COLO668 (cell line): ENCODE data around the gene AQP12B.

ENCODE experiments used
- DNase-seq: peaks from one replicate; lab custom pipeline; 2025; ENCODE audit not compliant: unreplicated experiment; lab: John Stamatoyannopoulos, UW

Gene AQP12B

GRCh38 chr2:240717681-240718581 lies 35.2 kb upstream of the AQP12B start:
- DNase-seq, result no peak

DNA sequence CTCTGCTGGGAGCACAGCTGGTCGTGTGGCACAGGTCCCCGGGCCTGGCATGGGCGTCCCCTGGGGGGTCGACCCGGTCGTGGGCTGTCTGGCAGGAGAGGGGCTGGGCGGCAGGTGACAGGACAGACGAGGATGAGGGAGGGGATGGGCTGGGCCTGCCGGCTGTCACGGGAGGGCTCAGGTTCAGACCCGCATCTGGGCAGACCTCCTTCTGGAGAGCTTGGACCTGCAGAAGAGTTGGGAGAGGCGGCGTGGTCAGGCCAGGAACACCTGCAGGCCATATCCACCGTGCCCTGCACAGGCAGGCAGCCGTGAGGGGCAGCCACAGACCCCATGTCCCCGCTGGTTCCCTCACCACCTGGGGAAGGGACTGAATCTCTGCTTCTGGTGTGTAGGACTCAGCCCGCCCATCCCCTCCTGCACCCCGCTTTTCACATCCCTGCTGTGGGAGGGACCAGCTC lies 34.5 kb upstream of the AQP12B start:
- DNase-seq, result no peak

DNA sequence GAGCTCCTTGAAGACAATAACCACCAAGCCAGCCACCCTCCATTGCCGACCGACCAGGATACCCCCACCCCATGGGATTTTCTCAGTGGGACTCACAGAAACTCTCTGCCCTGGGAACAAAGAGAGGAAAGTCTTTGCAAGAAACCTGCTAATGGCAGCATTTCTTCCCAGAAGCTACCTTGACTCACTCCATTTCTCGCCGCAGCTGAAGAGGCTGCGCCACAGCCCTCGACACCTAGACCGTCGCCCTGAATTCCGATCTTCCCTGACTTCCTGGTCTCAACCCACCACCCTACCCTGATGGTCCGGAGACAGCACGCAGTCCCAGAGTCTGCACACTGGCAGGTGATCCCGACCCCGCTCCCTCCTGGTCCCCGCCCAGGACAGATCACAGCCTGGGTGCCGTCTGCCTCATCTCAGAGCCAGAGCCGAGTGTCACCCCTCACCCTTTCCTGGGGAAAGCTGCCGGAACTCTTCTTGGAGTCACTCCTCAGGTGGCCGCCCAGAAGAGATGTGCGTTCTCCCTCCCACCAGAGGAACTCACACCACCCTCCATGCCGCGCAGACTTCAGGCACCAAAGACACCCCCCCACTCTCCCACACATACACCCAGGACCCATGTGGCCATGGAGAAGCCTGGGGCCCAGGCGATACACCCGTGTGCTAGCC lies 33.6 kb upstream of the AQP12B start:
- DNase-seq, result no peak

DNA sequence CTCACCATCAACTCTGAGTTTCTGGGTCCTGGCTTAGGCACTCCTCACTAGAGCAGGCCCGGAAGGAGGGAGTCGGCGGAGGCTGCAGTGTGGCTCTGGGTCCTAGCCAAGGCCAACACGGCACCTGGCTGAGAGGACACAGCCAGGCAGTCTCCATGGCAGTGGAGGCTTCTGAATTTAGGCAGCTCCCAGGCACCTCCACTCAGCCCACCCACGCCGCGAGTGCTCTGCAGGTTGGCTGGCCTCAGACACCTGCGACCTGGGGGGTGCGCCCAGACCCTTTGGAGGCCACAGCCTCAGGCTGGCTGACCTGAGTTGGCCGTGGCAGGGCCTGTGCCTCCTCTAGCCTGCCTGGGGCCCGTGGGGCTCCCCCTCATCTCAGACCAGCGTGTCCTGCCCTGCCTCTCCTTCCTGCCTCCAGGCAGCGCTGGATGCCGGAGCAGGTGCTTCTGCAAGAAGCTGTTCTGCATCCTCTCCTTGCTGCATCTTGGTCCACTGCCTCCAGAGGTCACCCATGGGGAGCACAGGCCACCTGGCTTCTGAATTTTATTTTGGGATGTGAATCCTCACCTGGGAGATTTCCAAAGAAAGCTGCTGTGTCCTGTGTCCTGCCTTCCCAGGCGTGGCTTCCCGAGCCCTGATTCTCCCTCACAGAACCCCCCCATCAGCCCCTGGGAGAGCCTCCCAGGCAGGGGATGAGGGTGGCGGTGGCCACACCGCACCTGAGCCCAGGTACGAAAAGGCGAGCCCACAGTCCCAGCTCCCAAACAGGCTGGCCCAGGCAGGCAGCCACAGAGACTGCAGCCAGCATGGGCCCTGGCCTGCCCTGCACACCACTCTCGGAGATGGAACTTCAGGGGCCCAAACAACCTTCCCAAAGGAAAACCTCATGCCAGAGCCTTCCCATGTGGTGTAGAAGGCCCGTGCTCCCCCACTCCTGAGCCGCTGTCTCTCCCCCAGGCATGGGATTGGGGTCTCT lies 32.4 kb upstream of the AQP12B start:
- no peak for DNase-seq

GRCh38 chr2:240713928-240714746 lies 31.5 kb upstream of the AQP12B start:
- no peak for DNase-seq

GRCh38 chr2:240713071-240713927 lies 30.6 kb upstream of the AQP12B start:
- no peak for DNase-seq

DNA sequence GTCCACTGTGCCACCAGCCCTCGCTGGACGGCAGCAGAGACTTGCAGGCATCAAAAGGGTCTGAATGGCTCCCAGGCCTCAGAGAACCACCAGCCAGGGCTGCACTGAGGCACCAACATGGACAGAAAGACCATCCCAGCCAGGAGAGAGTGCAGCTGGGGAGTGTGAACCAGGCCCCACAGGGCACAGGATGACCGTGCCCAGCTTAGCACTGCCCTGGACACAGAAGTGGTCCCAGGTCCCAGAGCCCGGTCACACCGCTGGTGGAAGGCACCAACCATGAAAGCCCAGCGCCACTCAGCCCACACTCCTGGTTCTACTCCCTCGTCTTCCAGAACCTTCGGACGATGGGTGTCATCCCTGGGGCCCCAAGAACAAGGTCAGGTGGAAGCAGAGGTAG lies 29.4 kb upstream of the AQP12B start:
- no peak for DNase-seq

DNA sequence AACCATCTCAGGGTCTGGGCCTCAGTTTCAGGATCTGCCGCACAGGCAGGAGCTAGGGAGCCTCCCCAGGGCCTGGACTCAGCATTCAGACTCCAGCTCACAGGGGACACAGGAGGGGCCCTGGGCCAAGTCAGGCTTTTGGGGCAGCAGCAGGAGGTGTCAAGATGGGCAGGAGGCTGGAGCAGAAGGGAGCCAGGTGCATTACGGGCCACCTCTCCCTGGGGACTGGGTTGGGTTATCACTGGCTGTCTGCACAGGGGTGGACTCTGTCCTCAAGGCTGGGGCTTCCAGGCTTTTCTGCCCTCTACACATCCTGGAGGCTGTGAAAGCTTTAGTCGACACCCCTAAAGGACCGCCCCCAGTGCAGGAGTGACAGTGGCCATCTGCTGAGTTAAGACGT lies 29.0 kb upstream of the AQP12B start:
- peak; percentile 18 for DNase-seq

GRCh38 chr2:240711296-240711695 lies 28.6 kb upstream of the AQP12B start:
- DNase-seq, result no peak

GRCh38 chr2:240708457-240708856 lies 25.8 kb upstream of the AQP12B start:
- no peak for DNase-seq

GRCh38 chr2:240707821-240708220 lies 25.1 kb upstream of the AQP12B start:
- no peak for DNase-seq

GRCh38 chr2:240707043-240707756 lies 24.5 kb upstream of the AQP12B start:
- no peak for DNase-seq

DNA sequence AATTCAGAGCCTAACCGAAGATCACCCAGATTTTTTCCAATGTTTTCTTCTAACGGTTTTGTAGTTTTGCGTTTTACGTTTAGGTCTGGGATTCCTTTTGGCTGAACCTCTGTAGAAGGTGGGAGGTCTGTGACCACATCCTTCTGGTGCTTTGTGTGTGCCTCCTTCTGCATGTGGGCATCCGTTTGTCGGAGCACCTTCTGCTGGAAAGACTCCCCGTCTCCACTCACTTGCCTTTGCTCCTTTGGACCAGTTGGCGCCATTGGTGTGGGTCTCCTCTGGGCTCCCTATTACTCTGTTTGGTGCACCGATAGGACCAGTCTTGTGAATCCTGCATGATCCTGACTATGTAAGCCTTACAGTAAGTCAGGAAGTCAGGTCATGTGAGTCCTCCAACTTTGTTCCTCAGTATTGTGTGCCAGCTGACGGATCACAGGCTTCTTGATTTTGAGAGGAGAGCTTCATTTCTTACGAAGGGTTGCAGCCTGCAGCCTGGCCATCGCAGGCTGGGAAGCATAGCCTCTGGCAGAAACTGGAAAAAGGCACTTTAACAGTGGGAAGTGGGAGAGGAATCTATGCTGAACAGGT lies 22.6 kb upstream of the AQP12B start:
- no peak for DNase-seq

DNA sequence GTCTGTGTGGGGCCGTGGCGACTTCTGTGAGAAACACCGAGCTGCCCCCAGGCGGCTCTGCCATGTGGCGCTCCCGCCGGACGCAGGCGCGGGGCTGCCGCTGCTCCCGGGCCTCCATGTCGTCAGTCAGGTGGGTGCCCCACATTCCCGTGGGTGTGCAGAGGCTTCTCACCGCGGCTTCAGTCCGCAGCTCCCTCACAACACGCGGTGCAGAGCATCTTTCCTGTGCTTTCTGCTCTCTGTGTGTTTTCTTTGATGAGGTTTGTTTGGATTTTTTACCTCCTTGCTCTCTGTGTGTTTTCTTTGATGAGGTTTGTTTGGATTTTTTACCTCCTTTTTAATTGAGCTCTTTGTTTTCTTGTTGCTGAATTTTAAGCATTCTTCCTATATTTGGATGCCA lies 22.0 kb upstream of the AQP12B start:
- DNase-seq, result no peak

DNA sequence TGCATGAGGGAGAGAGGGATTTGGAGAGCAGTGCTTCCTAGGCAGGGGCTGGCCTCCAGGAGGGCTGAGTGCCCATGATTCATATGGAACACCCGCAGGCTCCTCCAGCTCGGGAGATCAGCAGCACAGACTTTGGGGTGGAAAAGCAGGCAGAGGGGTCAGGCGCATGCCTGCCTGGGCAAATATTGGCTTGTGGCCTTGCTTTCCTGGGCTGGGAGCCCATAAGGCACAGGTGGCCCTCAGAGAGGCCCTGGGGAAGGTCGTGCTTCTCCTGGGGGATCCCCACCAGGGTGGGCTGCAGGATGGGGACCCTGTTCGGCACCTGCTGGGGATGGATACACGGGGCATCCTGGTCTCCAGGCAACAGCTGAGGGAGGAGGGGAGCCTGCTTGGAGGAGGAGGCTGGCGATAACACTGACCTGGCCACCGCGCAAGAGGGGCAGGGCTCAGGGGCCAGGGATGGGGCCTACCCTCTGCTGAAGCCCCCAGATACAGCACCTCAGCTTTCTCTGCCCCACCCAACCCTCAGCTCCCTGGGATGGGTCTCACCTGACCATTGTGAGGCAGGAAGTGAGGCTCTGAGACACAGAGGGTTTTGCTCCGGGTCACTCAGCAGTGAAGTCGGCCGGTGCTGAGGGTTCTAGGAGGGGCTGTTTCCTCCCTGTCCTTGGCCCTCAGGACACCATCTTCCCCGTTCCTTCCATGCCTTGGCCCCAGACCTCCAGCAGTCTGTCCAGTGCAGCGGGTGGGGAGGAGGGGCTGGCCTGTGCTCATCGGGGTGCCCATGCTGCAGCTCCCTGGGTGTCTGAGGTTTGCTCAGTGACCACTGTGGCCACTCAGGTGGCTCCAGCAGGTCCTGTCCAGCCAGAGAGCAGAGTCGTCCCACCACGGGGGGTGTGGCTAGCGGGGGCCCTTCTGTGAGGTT lies 21.0 kb upstream of the AQP12B start:
- DNase-seq, result no peak

- DNase-seq, result no peak
Measured at GRCh38 chr2:240702640-240703011, 19.9 kb upstream of the AQP12B start.
